Sigmoid colon (tissue), 4 donors: Measurements from ENCODE around the gene SCGN.

ENCODE experiments used
- CTCF ChIP-seq, 4 experiments: fragments of 450-650 bp in 3 of 4; fragments of 200-600 bp in 1 of 4; IDR thresholded peaks; one replicate each; pipeline ENCODE4 v1.5.1; 2016 to 2019; ENCODE audit warnings: antibody characterized with exemption in 4 of 4, mild to moderate bottlenecking in 3 of 4, moderate library complexity in 2 of 4
- POLR2A ChIP-seq, 2 donors: fragments of 450-650 bp; IDR thresholded peaks; one replicate each; pipeline ENCODE4 v1.6.1; 2016; ENCODE audit warnings: antibody characterized with exemption in 2 of 2, mild to moderate bottlenecking in 2 of 2, moderate library complexity in 2 of 2
- POLR2AphosphoS5 ChIP-seq, 4 donors: sonication (generic); formaldehyde crosslinking; IDR thresholded peaks; one replicate each; pipeline ENCODE4 v1.6.1; 2017; ENCODE audit warnings: antibody characterized with exemption in 4 of 4

- TF ChIP-seq CTCF (IDR thresholded peaks at IDR 0.05) (no peak), POLR2A (IDR thresholded peaks at IDR 0.05) (no peak), POLR2AphosphoS5 (IDR thresholded peaks at IDR 0.05) (no peak)
Measured at GRCh38 chr6:25681848-25682247, 29.8 kb downstream of the SCGN start.
